ENCODE results near the gene PCDH8.

The PCDH8 gene, protein sequence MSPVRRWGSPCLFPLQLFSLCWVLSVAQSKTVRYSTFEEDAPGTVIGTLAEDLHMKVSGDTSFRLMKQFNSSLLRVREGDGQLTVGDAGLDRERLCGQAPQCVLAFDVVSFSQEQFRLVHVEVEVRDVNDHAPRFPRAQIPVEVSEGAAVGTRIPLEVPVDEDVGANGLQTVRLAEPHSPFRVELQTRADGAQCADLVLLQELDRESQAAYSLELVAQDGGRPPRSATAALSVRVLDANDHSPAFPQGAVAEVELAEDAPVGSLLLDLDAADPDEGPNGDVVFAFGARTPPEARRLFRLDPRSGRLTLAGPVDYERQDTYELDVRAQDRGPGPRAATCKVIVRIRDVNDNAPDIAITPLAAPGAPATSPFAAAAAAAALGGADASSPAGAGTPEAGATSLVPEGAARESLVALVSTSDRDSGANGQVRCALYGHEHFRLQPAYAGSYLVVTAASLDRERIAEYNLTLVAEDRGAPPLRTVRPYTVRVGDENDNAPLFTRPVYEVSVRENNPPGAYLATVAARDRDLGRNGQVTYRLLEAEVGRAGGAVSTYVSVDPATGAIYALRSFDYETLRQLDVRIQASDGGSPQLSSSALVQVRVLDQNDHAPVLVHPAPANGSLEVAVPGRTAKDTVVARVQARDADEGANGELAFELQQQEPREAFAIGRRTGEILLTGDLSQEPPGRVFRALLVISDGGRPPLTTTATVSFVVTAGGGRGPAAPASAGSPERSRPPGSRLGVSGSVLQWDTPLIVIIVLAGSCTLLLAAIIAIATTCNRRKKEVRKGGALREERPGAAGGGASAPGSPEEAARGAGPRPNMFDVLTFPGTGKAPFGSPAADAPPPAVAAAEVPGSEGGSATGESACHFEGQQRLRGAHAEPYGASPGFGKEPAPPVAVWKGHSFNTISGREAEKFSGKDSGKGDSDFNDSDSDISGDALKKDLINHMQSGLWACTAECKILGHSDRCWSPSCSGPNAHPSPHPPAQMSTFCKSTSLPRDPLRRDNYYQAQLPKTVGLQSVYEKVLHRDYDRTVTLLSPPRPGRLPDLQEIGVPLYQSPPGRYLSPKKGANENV

DNA sequence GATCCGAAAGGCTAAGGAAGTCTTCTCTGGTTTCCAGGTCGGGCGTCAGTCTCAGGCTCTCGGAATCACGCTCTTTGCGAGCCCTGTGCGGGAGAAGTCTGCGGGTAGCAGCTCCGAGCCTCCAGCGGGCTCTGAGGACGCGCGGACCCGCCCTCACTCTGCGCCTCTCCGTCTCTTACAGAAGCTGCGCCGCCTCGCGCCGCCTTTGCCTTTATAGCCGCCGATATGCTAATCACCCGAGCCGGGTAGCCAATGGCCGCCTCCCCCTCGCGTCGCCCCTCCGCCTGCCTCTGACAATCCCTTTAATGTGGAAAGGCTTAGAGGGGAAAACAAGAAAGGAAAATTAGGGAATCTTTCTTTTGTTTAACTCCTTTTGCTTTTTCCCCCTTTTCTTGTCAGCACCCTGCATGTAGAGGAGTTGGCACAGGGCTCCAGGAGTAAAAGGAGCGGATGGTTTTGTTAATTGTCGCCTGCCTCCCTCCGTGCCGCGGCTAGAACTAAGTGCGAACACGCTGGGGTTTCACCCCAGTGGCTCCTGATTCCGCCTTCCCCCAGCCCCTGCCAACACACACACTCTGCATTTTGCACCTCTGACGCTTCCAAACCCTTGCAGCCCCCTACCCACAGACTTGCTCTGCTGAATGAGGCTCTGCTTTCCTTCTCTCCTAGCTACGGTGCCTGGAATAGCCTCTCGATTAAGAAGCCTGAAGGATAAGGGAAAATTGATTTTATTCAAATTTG lies at the start of gene PCDH8:
TSS of gene PCDH8 (minus strand) at position 186 of the 741 bp plus-strand sequence. CDS start 204 bp downstream, outside the sequence.
- peak; percentile 56 for DNase-seq

DNA sequence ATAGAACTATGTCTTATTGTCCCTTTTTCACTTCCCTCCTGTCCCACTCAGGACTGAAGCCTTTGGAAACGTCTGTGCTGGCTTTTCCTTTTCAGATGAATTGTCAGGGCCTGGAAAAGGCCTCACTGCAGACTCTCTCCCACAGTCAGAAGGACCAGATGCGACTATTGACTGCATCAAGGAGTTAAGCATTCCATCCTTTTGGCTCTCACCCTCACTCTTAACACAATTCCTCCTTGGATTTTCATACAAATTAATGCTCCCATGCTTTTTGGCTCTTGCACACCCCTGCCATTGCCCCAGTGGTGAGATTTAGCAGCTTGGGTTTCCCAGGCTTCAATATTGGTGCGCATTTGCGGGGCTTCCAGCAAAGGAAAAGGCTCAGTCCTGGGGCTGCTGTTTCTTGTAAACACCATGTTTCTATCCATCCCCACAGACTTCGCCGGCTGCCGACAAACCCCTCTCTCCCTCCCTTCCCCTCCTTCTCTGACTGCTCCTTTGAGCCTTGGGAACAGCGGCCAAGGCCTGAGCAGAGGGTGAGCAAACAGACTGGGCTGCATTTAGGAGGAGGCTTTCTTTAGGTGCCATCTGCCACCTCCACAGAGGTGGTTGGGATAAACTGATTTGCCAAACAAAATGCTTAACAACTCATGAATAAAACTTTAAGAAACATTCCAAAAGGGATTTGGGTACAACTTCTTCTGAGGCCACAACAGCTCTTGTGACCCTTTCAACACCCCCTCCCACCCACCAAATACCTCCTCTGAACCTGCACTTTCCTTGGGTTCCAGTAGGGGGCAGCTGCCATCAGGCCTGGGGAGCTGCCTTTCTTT lies 48.6 kb upstream of the PCDH8 start:
- no peak for DNase-seq

DNA sequence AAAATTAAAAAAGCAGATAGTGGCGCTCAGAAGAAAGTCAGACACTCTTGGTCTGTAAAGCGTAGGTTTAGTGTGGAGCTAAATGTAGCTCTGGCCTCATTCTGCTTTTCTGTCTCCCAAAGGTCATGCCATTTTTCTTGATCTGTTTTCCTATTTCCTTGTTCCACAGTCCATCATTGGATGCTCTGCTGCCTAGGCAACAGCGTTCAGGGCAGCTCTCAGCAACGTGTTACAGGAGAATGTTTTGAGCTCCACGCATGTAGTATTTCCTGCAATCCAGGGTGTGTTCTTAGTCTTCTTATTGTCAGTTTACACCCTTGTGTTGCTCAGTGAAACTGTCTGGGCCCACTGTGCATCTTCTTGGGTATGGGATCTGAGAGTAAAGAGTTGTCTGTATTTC lies 46.0 kb upstream of the PCDH8 start:
- no peak for DNase-seq

DNA sequence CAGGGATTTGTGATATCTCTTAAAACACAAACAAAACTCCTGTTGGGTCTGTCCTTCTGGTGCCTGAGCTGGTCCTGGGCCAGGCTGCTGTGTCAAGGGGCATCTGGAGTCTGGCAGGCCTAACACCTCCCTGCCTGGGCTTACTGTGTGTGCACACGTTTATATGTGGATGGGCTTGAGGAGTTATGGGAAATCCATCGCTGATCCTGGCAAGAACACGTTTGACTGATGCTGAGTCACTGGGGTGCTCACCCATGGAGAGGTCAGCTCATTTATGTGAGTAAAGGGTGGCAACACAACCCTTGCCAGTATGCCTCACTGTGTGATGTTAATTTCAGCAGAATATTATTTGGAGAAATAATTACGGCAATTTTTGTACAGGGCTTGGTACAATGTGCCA lies 44.5 kb upstream of the PCDH8 start:
- no peak for DNase-seq

DNA sequence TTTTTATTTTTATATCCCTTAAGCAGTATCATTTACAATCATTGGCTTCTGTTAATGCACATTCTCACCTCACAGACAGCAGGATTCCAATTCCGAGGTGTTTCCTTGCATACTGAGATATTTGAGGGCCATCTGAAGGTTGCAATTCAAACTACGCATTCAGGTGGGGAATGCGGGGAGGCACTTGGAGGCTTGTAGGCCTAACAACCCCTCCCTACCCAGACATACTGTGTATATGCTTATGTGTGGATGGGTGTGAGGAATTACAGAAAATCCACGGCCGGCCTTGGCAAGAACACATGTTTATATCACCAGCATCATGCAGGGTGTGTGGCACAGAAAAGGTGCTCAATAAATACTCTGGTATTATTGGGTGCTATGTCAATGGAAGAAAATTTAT lies 43.3 kb upstream of the PCDH8 start:
- DNase-seq, result no peak

DNA sequence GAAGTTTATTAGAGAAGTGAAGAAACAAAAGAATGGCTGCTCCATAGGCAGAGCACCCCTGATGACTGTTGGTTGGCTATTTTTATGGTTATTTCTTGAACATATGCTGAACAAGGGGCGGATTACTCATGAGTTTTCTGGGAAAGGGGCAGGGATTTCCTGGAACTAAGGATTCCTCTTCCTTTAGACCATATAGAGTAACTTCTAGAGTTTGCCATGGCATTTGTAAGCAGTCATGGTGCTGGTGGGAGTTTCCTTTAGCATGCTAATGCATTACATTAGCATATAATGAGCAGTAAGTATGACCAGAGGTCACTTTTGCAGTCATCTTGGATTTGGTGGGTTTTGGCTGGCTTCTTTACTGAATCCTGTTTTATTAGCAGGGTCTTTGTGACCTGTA lies 38.7 kb upstream of the PCDH8 start:
- no peak for DNase-seq

DNA sequence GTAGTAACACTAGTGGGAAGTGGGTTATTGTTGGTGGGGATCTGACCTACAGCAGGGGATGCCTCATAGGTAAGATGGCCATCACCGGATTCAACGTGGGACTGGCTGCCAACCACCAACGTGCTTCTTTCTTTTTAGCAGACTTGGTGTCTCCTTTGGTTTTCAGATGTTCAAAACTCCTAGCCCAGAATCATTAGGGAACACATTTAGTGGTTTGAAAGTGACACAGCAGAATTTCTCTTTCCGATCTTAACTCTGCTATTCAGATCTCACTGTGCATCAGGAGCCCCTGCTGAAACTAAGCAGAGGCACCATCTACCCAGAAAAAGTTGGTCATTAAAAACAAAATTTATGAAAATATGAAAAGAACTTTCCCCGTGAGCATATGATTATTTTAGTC lies 36.7 kb upstream of the PCDH8 start:
- no peak for DNase-seq

DNA sequence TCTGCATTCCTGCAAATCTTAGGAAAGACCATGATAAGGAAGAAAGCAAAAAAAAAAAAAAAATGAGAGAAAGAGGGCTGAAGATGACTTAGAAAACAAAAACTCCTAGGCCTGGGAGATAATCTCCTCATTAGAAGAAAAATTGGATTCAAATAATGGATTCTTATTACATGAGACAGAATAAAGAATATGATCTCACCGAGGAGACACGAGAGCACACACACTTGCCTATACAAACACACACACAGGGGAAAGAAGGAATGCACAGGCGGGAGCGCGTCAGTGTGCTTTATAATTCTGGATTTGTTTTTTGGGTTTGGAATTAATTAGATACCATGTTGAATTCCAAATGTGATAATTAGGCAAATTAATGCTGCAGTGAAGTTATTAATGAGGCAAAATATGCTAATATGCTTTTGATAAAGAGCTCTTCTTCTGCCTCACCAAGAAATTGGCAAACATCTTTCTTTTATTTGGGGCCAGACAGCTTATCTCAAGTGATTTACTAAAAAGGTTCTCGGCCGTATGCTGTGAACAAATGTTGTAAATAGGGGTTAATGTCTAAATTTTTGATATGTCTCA lies 36.1 kb upstream of the PCDH8 start:
- DNase-seq, result no peak

DNA sequence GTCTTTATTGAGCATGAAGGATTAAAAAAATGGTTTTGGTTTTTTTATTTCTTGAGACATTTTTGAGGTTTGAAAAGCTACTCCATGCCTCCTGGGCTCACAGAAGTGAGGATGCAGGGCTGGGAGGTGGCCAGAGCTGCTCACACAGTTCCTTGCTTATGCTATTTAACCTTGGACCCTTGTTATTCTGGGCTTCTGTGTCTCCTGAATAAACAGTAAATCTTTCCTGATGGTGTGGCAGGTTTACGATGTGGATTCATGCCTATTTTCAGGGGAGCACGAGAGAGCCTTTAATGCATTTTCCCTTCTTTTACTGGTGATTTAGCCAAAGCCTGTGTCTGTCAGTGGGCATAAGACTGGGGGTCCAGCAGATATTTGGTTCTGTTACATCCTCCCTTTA lies 34.3 kb upstream of the PCDH8 start:
- DNase-seq, result no peak

DNA sequence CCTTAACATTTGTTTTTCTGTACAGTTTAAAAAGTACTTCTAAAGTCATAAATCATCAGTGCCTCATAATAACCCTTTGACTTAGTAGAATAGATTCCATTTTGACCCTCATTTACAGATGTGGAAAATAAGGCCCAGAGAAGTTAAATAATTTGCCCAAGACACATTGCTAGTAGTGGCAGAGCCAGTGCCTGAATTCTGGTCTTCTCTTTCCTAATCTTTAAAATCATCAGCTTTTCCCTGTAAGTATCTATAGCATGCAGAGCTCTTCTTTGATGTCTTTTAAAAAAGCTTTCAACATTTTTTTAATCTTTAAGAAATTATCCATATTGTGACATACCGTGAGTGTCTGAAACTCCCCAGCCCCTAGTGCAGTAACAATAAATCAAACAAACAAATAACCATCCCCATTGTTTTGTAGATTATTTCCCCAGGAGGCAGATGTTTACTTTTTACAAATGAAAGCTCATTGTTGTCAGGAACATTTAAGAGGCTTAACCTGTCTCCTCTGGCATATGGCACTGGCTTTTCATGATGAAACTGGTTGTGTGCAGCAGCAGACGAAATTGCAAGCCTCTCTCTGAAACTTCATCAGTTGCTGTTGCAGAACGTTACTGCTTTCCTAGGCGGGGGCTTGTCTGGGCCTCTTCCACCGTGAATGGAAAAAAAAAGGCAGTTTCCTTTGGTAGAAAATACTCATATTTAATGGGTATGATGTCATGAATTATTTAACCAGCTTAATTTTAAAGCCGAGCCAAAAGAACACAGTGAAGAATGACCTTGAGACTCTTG lies 31.7 kb upstream of the PCDH8 start:
- DNase-seq, result no peak

DNA sequence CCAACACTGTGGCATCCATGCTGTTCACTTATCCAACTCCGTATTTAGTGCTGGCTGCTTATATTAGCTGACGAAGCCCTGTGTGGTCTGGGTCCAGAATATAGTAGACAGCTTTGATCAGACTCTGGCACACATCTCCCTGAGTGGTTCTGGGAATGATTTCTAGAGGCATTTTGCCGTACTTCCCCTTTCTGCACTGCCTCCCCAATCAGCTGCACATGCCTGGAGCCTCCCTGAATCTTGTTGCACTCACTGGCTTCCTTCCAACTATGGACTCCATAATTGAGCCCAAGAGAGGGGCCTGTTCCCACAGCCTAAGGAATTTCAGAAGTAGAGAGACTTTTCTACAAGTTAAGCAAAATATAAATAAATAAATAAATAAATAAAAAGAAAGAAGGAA lies 30.4 kb upstream of the PCDH8 start:
- no peak for DNase-seq

DNA sequence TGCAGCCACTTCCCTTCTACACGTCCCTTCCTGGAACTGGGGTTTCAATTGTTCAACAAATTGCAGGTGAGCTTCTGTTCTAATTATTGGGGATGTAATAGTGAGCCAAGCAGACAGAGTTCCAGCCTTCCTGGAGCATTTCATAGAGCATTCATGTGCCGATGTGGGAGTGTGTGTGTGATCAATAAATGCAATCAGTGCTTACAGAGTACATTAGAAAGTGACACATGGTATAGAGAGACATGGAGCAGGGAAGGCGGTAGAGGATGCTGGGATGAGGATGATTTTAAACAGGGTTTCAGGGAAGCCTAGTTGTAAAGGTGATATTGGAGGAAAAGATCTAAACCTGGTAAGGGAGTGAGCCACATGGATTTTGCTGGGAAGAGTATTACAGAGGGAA lies 21.7 kb upstream of the PCDH8 start:
- DNase-seq, result no peak

DNA sequence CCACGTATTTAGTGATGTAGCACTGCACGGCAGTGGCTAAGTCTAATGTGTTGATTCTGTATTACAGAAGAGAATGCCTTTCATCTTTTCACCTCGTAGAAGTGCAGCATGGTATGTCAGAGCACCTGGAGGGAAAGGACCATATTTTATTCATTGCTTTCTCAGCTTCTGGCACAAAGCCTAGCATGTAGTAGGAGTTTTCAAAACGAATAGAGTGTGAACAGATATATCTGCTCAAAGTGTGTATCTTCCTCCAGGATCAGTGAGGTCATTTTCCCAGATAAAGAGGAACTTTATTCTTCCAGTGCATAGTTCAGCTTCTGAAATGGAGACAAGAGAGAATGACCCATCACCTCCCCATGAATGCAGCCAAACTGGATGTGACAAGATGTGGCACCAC lies 21.2 kb upstream of the PCDH8 start:
- no peak for DNase-seq

DNA sequence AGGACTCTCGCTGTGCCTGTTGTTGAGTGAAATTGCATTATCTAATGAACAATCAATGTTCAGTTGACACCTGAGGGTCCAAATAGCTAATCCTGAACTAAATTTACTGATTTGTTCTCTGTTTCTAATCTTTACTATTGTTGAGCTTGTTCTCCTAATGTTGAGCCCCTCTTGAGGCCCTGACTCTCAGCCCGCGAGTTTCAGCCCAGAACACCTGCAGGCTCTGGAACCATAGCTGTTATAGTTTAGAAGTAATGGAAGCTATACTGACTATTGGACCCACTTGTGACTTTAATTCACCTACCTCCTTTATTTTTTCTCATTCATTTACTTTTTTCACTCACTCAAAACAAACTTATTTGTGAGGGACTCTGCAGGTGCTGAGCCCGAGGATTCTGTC lies 20.6 kb upstream of the PCDH8 start:
- DNase-seq, result no peak

DNA sequence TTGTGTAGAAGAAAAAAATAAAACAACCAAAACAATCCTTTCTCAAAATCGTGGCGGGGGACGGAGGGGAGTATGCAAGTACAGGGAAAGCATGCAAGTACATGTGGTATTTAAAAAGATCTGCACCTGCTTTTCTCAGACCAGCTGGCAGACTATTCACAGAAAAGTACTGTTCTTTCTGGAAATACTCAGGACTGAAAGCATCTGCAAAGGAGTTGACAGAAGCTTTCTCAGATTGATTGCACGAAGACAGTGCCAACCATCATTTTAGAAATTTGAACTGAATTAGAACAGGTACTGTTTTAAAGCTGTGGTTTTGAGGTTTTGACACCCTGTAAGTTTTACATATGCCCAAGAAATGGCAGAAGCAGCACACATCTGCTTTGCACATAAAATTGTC lies 19.8 kb upstream of the PCDH8 start:
- no peak for DNase-seq

DNA sequence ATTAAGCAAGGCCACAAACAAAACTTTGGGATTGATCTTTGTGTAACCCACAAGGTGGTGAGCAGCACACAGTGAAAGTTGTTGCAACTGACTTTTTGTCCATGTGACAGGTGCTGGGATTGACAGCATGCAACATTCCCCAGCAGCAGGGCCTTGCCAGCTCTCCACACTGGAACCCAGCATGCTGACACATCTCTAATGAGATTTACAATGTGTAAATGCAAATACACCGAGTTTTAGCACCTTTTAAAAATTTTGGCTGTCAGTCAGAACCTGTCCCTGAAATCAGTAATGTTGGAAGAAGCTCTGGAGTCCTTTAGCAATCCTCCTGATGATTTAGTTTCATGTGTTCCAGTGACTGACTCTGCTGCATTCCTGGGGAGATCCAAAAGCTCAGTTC lies 16.5 kb upstream of the PCDH8 start:
- DNase-seq, result no peak

DNA sequence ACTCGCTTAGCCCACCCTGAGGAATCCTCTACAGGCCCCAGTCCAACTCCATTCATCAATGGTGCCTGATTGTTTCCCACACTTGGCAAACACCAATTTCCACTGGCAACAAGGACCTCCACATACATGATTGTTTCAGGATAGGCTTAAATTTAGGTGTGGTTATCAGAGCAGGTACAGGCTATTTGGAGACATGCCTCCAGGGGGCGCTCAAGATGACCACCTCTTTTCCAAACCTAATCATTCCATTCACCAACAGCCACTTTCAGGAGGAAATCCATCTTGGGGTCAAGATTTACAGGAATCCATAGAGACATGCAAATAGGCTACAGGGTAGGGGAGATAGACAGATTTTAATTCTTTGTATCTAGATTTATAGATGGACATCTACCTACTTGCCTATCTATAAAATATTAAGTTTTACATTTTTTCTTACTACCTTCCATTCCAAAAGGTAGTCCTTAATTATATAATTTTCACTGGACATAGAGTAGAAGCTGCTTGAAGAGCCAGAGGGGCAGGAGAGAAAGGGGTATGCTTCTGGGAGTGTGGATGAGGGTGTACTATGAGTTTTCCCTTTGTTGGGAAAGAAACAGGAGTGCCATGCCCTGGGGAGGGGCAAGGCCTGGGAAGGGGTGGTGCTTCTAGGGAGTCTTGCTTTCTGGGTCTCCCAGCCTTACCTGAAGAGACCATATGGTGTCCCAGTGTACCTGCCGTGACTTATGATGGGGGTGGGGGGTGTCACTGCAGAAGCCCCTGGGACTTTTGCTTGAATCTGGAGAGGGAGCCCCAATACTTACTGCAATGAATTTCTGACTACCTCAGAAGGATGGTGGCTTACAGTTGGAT lies 14.1 kb upstream of the PCDH8 start:
- no peak for DNase-seq

DNA sequence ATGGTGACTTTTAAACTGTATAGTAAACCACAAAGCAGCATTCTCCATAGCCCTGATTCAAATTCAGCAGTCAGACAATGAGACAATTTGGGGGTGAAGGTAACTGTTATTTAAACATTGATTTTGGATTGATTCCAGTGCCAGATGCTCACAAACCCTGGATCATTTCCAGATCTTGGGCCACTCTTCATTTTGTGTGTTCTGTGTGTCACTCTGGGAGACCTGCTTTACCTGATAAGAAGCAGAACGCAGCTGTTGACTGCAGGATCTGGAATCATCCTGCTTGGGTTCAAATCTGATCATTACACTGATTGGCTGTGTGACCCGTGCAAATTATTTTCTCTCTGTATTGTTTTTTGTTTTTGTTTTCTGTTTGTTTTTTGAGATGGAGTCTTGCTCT lies 4.0 kb upstream of the PCDH8 start:
- peak; percentile 65 for DNase-seq

DNA sequence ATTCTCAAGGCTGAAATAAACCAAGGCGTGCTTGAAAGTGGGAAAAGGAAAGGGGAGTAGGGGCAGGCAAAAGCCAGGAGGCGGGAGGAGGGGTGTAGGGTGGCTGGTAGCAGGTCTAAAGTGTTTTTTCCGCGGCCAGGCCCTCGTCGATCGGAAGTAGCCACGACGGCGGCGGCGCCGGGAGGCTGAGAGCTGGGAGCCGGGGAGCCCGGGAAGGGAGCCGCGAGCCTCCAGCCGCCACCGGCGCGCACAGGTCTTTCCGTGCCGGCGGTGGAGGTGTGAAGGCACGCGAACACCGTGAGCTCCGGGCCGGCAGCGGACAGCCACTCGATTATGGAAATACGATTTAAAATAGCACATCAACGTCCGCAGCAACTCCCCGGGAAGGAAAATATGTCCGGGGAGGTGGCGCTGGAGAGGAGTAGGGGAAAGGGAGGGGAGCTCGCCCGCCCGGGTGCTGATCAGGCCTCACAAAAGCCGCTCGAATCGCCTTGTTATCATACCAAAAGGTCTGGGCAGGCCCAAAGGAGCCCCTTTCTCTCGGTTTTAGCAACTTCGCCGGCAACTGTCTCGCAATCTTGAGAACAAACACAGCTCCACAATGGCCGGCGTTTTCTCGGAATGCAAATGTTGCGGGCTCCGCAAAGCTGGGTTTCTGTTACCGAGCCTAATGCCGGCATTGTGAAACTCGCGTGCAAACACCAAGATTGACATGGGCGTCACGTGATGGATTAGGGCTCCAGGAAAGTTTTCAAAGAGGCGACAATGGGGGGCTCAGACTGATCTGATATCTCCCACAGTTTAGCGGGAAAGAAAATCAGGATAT lies 2.9 kb upstream of the PCDH8 start:
- no peak for DNase-seq
